Stimulated activated CD8-positive, alpha-beta memory T cell treated with anti-CD3 and anti-CD28 coated beads, Interleukin-7, amount 100 ng/mL, for 4 hours (primary cell): Measurements from ENCODE around the gene SLC47A2.
A peak's percentile ranks its signal among the peaks of the same experiment; 100 is the strongest.
"Not testable (repeated sequence)": the region's sequence is repeated elsewhere in the genome, so short reads cannot be mapped to it uniquely, and the experiment has no call there.

ENCODE experiments used
- DNase-seq, 2 donors: peaks; one replicate each; pipeline ENCODE4 v3.0.0-alpha.2; 2020; ENCODE audit warnings: low read depth in 2 of 2

SLC47A2 gene

GRCh38 chr17:19716108-19717030 is at the start of gene SLC47A2:
Gene SLC47A2, minus strand, starts transcription at chr17:19716584. Its CDS starts 29 bp downstream, at chr17:19716555.
- no peak for DNase-seq

- no peak for DNase-seq
Measured at GRCh38 chr17:19766016-19766415, 49.6 kb upstream of the SLC47A2 start.

DNA sequence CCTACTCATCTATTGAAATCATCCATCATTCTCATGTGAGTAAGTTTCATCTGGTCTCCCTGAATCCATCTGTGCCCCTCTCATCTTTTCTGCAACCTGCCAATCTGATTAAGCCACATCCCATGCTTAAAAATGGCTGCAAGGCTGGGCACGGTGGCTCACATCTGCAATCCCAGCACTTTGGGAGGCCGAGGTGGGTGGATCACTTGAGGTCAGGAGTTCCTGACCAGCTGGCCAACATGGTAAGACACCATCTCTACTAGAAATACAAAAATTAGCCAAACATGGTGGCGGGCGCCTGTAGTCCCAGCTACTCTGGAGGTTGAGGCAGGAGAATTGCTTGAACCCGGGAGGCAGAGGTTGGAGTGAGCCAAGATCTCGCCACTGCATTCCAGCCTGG is 47.6 kb upstream of the SLC47A2 start:
- DNase-seq, result not testable (repeated sequence)

DNA sequence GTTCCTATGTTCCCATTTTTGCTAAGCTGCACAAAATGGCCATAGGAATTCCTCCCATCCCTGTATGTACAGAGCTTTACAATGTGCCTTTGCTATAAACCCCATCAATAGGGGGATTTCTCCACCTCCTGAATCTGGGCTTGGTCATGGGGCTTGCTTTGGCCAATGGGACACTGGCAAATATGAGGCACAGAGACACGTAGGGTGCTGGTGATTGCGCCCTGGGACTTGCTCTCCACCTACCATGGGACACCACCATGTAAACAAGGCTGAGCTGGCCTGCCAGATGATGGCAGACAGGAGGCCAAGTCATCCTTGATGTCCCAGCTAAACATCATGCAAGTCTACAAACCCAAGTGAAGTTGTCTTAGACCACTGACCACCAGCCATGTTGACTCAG is 47.0 kb upstream of the SLC47A2 start:
- DNase-seq, result no peak

DNA sequence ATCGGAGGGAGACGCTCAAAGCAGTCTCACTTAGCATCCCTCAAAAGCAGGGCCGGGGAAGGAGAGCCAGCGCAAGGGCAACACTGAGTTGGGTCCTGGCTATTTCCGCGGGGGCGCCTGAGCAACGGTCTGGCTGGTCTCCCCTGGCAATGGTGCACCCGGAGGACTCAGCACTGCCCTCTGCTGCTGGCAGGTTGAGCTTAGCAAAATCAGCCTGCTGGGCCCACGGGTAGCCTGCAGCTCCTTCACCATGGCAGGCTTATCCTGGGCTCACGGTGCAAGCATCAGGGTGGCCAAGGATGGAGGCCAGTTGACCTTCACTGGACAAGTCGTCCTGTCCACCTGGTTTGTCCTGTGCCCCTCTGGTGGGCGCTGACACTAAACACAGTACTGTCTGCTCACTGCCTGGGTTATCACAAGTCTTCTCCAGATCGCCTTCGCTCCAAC is 46.2 kb upstream of the SLC47A2 start:
- peak; percentile 11 to 36 for DNase-seq

- DNase-seq, result no peak
Measured at GRCh38 chr17:19760746-19761145, 44.4 kb upstream of the SLC47A2 start.

- DNase-seq, result no peak
Measured at GRCh38 chr17:19759568-19760549, 43.5 kb upstream of the SLC47A2 start.

DNA sequence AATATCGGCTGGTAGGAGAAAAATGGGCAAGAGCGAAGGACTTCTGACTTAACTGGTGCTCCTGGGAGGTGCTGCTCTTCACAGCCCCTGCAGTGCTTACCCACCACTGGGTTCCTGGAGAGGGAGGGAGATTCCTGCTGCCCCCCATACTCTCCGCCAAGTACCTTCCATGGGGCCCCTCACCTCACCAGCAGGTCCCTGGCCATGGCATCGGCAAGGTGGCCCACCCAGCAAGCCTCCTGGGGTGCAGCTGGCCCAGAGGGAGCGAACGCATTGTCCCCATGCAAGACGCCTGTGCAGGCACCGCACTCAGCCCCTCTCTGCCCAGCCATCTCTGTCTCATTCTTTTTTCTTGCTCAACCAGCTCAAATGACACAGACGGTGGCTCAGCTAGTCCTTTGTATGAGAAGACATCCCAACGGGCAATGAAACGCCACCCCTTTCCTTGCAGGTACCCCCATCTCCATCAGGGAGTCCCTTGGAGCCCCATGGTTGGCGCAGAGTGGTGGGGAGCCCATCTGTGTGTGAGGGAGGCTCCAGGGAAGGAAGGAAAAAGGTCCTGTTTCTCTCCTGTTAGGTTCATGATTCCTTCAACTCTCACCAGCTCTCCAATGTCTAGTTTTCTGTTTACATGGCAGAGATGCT is 41.3 kb upstream of the SLC47A2 start:
- DNase-seq, result no peak

- DNase-seq, result no peak
Measured at GRCh38 chr17:19756546-19756945, 40.2 kb upstream of the SLC47A2 start.

- DNase-seq, result no peak
Measured at GRCh38 chr17:19755821-19756510, 39.6 kb upstream of the SLC47A2 start.

- no peak for DNase-seq
Measured at GRCh38 chr17:19755392-19755791, 39.0 kb upstream of the SLC47A2 start.

DNA sequence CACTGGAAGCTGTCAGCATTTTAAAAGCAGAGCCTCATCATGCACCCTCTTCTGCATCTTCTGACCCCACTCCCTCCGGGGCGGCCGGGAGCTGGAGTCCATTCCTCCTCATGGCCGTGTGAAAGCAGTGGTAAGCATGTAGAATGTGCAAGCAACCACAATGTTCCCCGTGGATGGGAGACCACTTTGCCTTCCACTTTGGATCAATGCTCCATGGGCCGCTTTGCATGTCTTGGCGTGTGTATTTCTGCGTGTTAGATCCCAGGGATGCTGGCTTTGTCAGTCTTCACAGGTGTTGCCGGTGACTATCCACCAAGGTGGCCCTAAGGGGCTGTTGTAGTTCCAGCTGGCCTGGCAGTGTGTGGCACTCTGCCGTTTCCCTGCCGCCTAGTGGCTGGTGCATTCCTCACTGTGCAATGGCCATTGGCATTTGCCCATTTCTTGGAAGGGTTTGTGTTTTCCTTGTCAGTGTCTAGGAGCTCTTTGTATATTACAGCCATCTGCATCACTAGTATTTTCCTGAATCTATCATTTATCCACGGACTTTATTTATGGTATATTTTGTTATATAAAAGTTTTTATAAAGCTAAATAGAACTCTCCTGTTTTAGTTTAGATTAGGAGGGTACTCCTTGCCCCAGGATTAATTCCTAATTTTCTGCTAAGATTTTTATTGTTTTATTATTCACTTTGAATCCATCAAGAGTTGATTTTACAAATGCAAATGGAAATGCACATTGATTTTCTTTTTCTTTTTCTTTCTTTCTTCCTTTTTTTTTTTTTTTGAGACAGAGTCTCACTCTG is 37.5 kb upstream of the SLC47A2 start:
- no peak for DNase-seq

GRCh38 chr17:19753051-19753509 is 36.7 kb upstream of the SLC47A2 start:
- no peak for DNase-seq

- no peak for DNase-seq
Measured at GRCh38 chr17:19752216-19753050, 36.0 kb upstream of the SLC47A2 start.

DNA sequence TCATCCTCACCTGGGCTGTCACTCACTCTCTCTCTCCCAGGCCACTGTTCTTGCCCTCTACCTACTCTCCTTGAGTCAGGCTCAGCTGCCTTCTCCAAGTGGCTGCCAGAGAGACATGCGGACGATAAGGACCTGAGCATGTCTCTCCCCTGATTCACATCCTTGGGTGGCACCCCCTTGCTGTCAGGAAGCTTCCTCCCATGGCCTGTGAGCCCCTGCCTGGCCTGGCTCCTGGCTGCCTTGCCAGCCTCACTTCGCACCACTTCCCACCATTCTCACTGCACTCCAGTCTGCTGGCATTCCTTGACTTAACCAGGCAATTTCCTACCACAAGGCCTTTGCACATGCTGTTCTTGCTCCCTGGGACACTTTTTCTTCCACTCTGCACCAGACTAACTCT is 34.5 kb upstream of the SLC47A2 start:
- DNase-seq, result no peak

GRCh38 chr17:19750020-19750572 is 33.7 kb upstream of the SLC47A2 start:
- no peak for DNase-seq

DNA sequence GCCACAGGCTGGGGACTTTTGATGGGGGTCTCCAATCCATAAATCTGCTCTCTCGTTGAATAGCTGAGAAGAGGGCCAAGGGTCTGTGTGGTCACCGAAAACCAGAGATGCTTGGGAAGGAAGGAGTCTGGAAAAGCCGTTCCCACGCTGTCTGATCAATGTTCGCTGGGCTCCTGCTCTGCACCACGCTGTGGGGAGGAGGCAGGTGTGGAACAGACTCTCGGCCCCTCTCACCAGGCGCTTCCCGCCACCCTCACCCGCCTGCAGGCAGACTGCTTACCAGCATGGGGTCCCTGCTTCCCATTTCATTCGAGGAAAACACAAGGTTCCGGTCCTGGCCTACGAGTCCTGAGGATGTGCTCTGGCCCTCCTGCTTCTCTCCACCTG is 32.4 kb upstream of the SLC47A2 start:
- no peak for DNase-seq

DNA sequence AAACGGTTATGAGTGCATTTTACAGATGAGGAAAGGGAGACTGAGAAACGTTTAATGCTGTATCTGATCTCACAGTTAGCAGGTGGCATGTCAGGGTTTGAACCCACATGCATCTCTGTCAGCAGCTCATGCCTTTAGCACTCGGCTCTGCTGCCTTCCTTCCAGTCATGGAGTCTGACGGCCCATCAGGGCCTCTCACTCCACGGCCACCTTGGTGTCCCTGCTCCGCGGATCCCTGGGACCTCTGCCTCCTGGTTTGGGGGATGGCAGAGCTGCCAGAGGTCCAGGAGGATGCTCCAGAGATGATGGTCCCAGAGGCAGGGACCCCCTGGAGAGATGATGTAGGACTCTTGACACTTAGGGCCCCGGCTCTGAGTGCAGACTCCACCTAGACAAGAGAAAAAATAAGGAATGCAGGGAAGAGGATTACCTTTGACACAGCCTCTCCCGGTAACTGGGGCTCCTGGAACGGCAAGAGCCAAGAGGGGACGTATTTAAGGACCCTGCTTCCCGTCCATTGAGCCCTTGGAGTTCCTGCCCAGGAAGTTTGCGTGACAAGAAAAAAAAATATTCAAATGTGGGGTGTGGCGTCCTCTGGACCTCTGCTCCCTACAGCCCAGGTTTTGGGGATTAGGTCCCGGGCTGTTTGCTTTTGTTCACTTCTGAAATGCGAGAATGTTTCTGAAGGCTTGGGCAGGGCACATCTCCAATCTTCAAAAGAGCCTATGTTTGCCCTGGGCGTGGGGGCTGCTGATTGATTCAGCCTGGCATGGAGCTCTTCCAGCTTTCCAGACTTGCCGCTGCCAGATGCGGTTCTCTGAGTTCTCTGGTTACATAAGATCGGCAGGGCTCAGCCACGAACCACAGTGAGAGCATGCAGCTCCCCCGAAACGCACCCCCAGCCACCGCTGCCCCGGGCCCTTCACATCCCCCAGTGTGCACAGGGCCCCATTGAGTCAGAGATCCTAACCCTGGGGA is 31.7 kb upstream of the SLC47A2 start, which contains the start of gene ALDH3A1:
TSS of gene ALDH3A1 (minus strand) at position 470 of the 978 bp plus-strand sequence. CDS start 3,169 bp downstream, outside the sequence.
- DNase-seq, result no peak
